Fibroblast of skin of abdomen (primary cell): ENCODE results near the gene SPRR2D.
"Not testable (repeated sequence)": the region's sequence is repeated elsewhere in the genome, so short reads cannot be mapped to it uniquely, and the experiment has no call there.

ENCODE experiments used
- DNase-seq: peaks from one replicate; pipeline ENCODE4 v3.0.0-alpha.2; 2013

SPRR2D gene

DNA sequence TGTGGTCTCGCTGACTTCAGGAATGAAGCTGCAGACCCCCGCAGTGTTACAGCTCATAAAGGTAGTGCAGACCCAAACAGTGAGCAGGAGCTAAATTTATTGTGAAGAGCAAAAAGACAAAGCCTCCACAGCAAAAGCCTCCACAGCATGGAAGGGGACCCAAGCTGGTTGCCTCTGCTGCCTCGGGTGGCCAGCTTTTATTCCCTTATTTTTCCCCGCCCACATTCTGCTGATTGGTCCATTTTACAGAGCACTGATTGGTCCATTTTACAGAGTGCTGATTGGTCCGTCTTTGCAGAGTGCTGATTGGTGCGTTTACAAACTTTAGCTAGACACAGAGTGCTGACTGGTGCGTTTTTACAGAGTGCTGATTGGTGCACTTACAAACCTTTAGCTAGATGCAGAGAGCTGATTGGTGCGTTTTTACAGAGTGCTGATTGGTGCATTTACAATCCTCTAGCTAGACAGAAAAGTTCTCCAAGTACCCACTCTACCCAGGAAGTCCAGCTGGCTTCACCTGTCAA is 29.6 kb downstream of the SPRR2D start:
- not testable (repeated sequence) for DNase-seq

DNA sequence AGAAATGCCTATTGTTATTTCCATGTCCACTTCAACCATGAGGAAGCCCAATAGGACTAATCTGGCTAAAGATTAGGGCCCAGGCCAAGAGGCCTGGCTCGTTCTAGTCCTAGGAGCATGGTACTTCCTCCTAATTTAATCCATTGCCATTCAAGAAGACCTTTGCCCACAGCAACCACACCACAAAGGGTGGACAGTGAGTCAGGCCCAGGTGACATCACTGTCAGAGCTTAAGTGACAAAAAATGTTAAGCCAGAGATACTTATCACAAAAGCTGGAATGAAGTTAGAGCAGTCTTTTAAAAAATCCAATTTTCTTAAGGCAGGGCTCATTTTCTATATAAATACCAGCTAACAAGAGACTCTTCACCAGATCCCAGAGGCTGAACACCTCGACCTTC is 39.5 kb downstream of the SPRR2D start, which contains the start of gene SPRR3:
Gene SPRR3, plus strand, starts transcription at position 368 of the 400 bp plus-strand sequence. CDS start 1,272 bp downstream, outside the sequence.
- DNase-seq, result no peak

DNA sequence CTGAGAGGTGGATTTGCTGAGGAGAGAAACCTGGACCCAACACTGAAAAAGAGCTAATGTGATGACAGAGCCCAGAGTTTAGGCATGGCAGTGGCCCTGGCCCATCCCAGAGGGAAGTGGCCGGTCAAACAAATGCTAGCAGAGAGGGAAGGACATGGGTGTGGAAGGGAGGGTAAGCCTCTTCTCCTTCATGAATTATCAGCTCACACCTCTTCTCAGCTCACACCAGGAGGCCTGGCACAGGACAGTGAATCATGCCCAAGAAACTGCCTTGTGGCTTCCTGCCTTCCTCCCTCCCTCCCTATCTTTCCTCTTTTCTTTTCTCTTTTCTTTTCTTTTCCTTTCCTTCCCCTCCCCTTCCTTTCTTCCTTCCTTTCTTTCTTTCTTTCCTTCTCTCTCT is 40.6 kb downstream of the SPRR2D start:
- DNase-seq, result no peak

GRCh38 chr1:152999818-153000217 is 41.1 kb downstream of the SPRR2D start:
- no peak for DNase-seq

DNA sequence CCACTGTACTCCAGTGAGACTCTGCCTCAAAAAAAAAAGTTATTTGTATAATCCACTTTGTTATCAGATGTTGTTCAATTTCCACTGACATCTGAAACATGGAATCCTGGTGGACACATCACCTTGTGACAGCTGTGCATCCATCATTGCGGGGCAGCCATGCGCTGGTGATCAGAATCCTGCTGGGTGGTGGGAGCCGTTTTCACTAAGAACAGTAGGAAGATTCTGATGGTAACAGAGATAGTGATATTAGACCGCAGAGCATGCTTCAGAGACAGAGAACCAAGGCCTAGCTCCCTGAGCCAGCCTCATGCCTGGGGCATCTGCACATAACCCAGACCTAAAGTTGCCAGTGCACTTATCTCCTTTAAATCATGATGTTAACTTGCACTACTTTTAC is 42.4 kb downstream of the SPRR2D start:
- DNase-seq, result no peak

- no peak for DNase-seq
Measured at GRCh38 chr1:152997901-152998300, 43.0 kb downstream of the SPRR2D start.

- no peak for DNase-seq
Measured at GRCh38 chr1:152996633-152997400, 44.1 kb downstream of the SPRR2D start.

DNA sequence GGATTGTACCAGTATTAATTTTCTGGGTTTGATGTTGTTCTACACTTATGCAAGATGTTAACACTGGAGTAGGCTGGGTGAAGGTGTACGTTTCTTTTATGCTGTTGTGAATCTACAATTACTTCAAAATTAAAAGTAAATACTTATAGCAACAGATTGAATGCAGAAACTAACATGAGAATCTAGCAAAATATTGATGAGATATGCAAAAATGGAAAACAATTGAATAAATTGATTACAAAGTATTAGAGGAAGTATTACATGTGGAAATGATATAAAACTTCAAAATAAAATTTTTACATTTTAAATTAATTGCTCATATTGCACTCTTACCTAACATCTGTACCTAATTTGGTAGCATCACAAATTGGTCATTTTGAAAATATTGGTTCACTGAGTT is 45.1 kb downstream of the SPRR2D start:
- DNase-seq, result no peak

DNA sequence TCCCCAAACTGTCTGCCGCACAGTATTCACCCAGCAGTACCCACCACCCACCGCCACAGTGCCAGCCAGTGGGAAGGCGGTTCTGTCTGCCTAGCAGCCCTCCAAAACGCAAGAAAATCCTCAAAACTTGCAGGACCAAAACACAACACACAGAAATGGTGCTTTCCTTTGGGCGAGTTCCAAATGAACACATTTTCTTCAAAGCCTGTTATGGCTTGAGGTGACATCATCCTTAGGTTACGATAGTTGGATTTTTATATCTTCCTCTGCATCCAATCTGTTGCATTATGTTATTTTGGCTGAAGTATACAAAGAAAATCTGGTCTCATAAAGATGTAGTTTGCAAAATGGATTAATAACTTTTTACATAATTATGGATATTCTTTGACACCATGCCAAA is 47.7 kb downstream of the SPRR2D start:
- no peak for DNase-seq
